Skin epidermis (tissue), 12 donors: ENCODE data around the gene ESPN.
"Not testable (repeated sequence)": the region's sequence is repeated elsewhere in the genome, so short reads cannot be mapped to it uniquely, and the experiment has no call there.

ENCODE experiments used
- H3K27ac ChIP-seq, 21 experiments: fragments of 200-600 bp; sonication (generic) in 11 of 21; one replicate each; pipeline ENCODE4 v1.5.0; 2020; ENCODE audit warnings: mild to moderate bottlenecking in 3 of 21, inconsistent platforms in 2 of 21, moderate library complexity in 2 of 21
- H3K4me3 ChIP-seq, 7 experiments: fragments of 200-600 bp; sonication (generic) in 2 of 7; one replicate each; pipeline ENCODE4 v1.5.0; 2020; ENCODE audit warnings: inconsistent platforms in 2 of 7, mild to moderate bottlenecking in 2 of 7, moderate library complexity in 1 of 7

ESPN gene

GRCh38 chr1:6445062-6445763 is 20.6 kb downstream of the ESPN start:
- H3K27ac ChIP-seq = no peak overlapping the region
- no peak overlapping the region for H3K4me3 ChIP-seq

- not testable (repeated sequence) for H3K4me3 ChIP-seq, H3K27ac ChIP-seq
Measured at GRCh38 chr1:6445929-6446328, 21.4 kb downstream of the ESPN start.

- H3K4me3 ChIP-seq = peak overlapping the region in 1 of 7 experiments; percentile 10
- H3K27ac ChIP-seq = no peak overlapping the region
Measured at GRCh38 chr1:6446665-6447015, 22.1 kb downstream of the ESPN start.

- peak overlapping the region in 2 of 7 experiments; percentile 2 to 10 for H3K4me3 ChIP-seq
- H3K27ac ChIP-seq = no peak overlapping the region
Measured at GRCh38 chr1:6447016-6447817, 22.6 kb downstream of the ESPN start.

- no peak overlapping the region for H3K27ac ChIP-seq
Measured at GRCh38 chr1:6447818-6448748, 23.5 kb downstream of the ESPN start.

GRCh38 chr1:6448749-6449631 is 24.4 kb downstream of the ESPN start:
- Histone ChIP-seq H3K4me3 (peak overlapping the region in 2 of 7 experiments; percentile 6 to 28), H3K27ac (no peak overlapping the region)

More at GRCh38 chr1:6447818-6448748, 23.5 kb downstream of the ESPN start:
- H3K4me3 ChIP-seq = peak overlapping the region in 3 of 7 experiments; percentile 2 to 28 (median 10)

GRCh38 chr1:6450005-6450450 is 25.5 kb downstream of the ESPN start:
- Histone ChIP-seq H3K27ac (no peak overlapping the region), H3K4me3 (no peak overlapping the region)

GRCh38 chr1:6450486-6450885 is 25.9 kb downstream of the ESPN start:
- H3K4me3 ChIP-seq, H3K27ac ChIP-seq: not testable (repeated sequence)

GRCh38 chr1:6450943-6451373 is 26.4 kb downstream of the ESPN start:
- H3K27ac ChIP-seq = no peak overlapping the region
- H3K4me3 ChIP-seq = no peak overlapping the region

- H3K4me3 ChIP-seq = peak overlapping the region in 1 of 7 experiments; percentile 8
- not testable (repeated sequence) for H3K27ac ChIP-seq
Measured at GRCh38 chr1:6453895-6454855, 29.6 kb downstream of the ESPN start.

GRCh38 chr1:6454856-6455751 is 30.5 kb downstream of the ESPN start:
- Histone ChIP-seq H3K27ac (no peak overlapping the region), H3K4me3 (peak overlapping the region in 2 of 7 experiments; percentile 8 to 9)

- H3K4me3 ChIP-seq, H3K27ac ChIP-seq: not testable (repeated sequence)
Measured at GRCh38 chr1:6455752-6456520, 31.4 kb downstream of the ESPN start.

- Histone ChIP-seq H3K4me3 (no peak overlapping the region), H3K27ac (no peak overlapping the region)
Measured at GRCh38 chr1:6456800-6457466, 32.4 kb downstream of the ESPN start.

- H3K27ac ChIP-seq = peak overlapping the region in 12 of 21 experiments; percentile 15 to 91 (median 55)
- peak overlapping the region in 5 of 7 experiments; percentile 1 to 28 (median 20) for H3K4me3 ChIP-seq
Measured at GRCh38 chr1:6459850-6460265, 35.3 kb downstream of the ESPN start.

- H3K27ac ChIP-seq = peak overlapping the region in 16 of 21 experiments; percentile 4 to 91 (median 60)
- peak overlapping the region in 5 of 7 experiments; percentile 1 to 28 (median 20) for H3K4me3 ChIP-seq
Measured at GRCh38 chr1:6460301-6461050, 35.9 kb downstream of the ESPN start.
